Measurements from ENCODE around the gene NXPE3. TPM values are rescaled to one million over a fixed set of nuclear protein-coding genes. Genes with fewer than 3 reads are reported as not detected.
"Not testable (repeated sequence)": the region's sequence is repeated elsewhere in the genome, so short reads cannot be mapped to it uniquely, and the experiment has no call there.

Gene NXPE3
- total RNA-seq, 1 donor from 2014 or later: 3.9 TPM

- TF ChIP-seq CTCF (IDR thresholded peaks at IDR 0.05; ENCODE audit: insufficient read depth, low read length, severe bottlenecking): no peak
- Histone ChIP-seq H3K4me3 (ENCODE audit: low read depth, low read length) (no peak overlapping the region), H3K36me3 (ENCODE audit: control insufficient read depth, insufficient read depth, low read length) (no peaks in the 10 kb centered on the region), H3K27me3 (ENCODE audit: control insufficient read depth, insufficient read depth, low read length) (no peaks in the 10 kb centered on the region)
- DNase-seq (ENCODE audit: low read depth): no peak
- FAIRE-seq: no peak
Observed at GRCh38 chr3:101744811-101745210, 34.2 kb upstream of the NXPE3 start.

- DNase-seq (ENCODE audit: low read depth); H3K27me3 ChIP-seq (ENCODE audit: control insufficient read depth, insufficient read depth, low read length); H3K4me3 ChIP-seq (ENCODE audit: low read depth, low read length); H3K36me3 ChIP-seq (ENCODE audit: control insufficient read depth, insufficient read depth, low read length); FAIRE-seq: not testable (repeated sequence)
Observed at GRCh38 chr3:101745934-101746333, 33.1 kb upstream of the NXPE3 start.

GRCh38 chr3:101753386-101754113, 25.5 kb upstream of the NXPE3 start:
- H3K4me3 ChIP-seq (ENCODE audit: low read depth, low read length); DNase-seq (ENCODE audit: low read depth); H3K36me3 ChIP-seq (ENCODE audit: control insufficient read depth, insufficient read depth, low read length); H3K27me3 ChIP-seq (ENCODE audit: control insufficient read depth, insufficient read depth, low read length); FAIRE-seq: not testable (repeated sequence)

- Histone ChIP-seq H3K4me3 (ENCODE audit: low read depth, low read length) (no peak overlapping the region), H3K27me3 (ENCODE audit: control insufficient read depth, insufficient read depth, low read length) (no peaks in the 10 kb centered on the region), H3K36me3 (ENCODE audit: control insufficient read depth, insufficient read depth, low read length) (peaks cover 3% of the 10 kb centered on the region)
- no peak for TF ChIP-seq CTCF (IDR thresholded peaks at IDR 0.05; ENCODE audit: insufficient read depth, low read length, severe bottlenecking)
- FAIRE-seq (no peak), DNase-seq (ENCODE audit: low read depth) (no peak)
Observed at GRCh38 chr3:101758224-101758623, 20.8 kb upstream of the NXPE3 start.

GRCh38 chr3:101762041-101762646, 16.9 kb upstream of the NXPE3 start:
- H3K36me3 ChIP-seq (ENCODE audit: control insufficient read depth, insufficient read depth, low read length): peaks cover 4% of the 10 kb centered on the region
- no peak for FAIRE-seq
- no peak for TF ChIP-seq CTCF (IDR thresholded peaks at IDR 0.05; ENCODE audit: insufficient read depth, low read length, severe bottlenecking)

GRCh38 chr3:101777745-101778281, 1.2 kb upstream of the NXPE3 start:
- H3K27me3 ChIP-seq (ENCODE audit: control insufficient read depth, insufficient read depth, low read length); H3K4me3 ChIP-seq (ENCODE audit: low read depth, low read length); H3K36me3 ChIP-seq (ENCODE audit: control insufficient read depth, insufficient read depth, low read length); FAIRE-seq; DNase-seq (ENCODE audit: low read depth): not testable (repeated sequence)

More at GRCh38 chr3:101762041-101762646, 16.9 kb upstream of the NXPE3 start:
- no peaks in the 10 kb centered on the region for H3K27me3 ChIP-seq (ENCODE audit: control insufficient read depth, insufficient read depth, low read length)
- peak; percentile 74 for DNase-seq (ENCODE audit: low read depth)
- H3K4me3 ChIP-seq (ENCODE audit: low read depth, low read length): no peak overlapping the region

- DNase-seq (ENCODE audit: low read depth) (no peak), FAIRE-seq (no peak)
- no peaks in the 10 kb centered on the region for H3K27me3 ChIP-seq (ENCODE audit: control insufficient read depth, insufficient read depth, low read length)
- H3K4me3 ChIP-seq (ENCODE audit: low read depth, low read length): peak overlapping the region; percentile 90
- no peak for TF ChIP-seq CTCF (IDR thresholded peaks at IDR 0.05; ENCODE audit: insufficient read depth, low read length, severe bottlenecking)
- H3K36me3 ChIP-seq (ENCODE audit: control insufficient read depth, insufficient read depth, low read length): peaks cover 2% of the 10 kb centered on the region
Observed at GRCh38 chr3:101778385-101779046, 495 bp upstream of the NXPE3 start.

Data from bronchial epithelial cell (primary cell).